HepG2 (cell line): ENCODE data around the gene WNT3. TPM values are rescaled to one million over a fixed set of nuclear protein-coding genes. Genes with fewer than 3 reads are reported as not detected.

Experiments
- ATF5 ChIP-seq: sonication (generic); formaldehyde crosslinking; IDR thresholded peaks from 2 replicates; pipeline ENCODE4 v1.4.0; 2020; ENCODE audit warnings: mild to moderate bottlenecking, low read depth, missing genetic modification reagents
- BCL6 ChIP-seq: IDR thresholded peaks from 2 replicates; pipeline ENCODE4 v1.6.1; 2016; ENCODE audit warnings: missing genetic modification reagents, missing compliant biosample characterization
- CTCF ChIP-seq: sonication (generic); formaldehyde crosslinking; IDR thresholded peaks from 2 replicates; pipeline ENCODE4 v1.5.0; 2020; ENCODE audit warnings: mild to moderate bottlenecking, missing genetic modification reagents, moderate library complexity
- FOXO1 ChIP-seq: sonication (generic); formaldehyde crosslinking; IDR thresholded peaks from 2 replicates; pipeline ENCODE4 v1.4.0; 2020; ENCODE audit warnings: missing genetic modification reagents
- HNRNPK ChIP-seq: fragments of 200-400 bp; formaldehyde crosslinking; IDR thresholded peaks from 2 replicates; pipeline ENCODE4 v1.6.1; 2018; ENCODE audit warnings: low read length, low read depth, moderate library complexity, mild to moderate bottlenecking; ENCODE audit not compliant: poor library complexity, severe bottlenecking
- KLF16 ChIP-seq, 2 experiments: sonication (generic) in 1 of 2; formaldehyde crosslinking in 1 of 2; IDR thresholded peaks; 2 replicates each; pipeline versions ENCODE4 v1.6.1 to v1.8.0; 2016 to 2023; ENCODE audit warnings: missing genetic modification reagents in 2 of 2, missing compliant biosample characterization in 1 of 2
- MTA3 ChIP-seq: sonication (generic); formaldehyde crosslinking; IDR thresholded peaks from 2 replicates; pipeline ENCODE4 v1.4.0; 2020; ENCODE audit warnings: missing genetic modification reagents
- NCOA1 ChIP-seq: sonication (generic); formaldehyde crosslinking; IDR thresholded peaks from 2 replicates; pipeline ENCODE4 v1.9.0; 2021; ENCODE audit warnings: missing genetic modification reagents
- RBFOX2 ChIP-seq: fragments of 200-400 bp; formaldehyde crosslinking; IDR thresholded peaks from 2 replicates; pipeline ENCODE4 v1.6.1; 2017; ENCODE audit warnings: low read depth, mild to moderate bottlenecking, low read length
- RELA ChIP-seq: sonication (generic); formaldehyde crosslinking; IDR thresholded peaks from 2 replicates; pipeline ENCODE4 v1.4.0; 2020; ENCODE audit warnings: missing genetic modification reagents
- SAFB2 ChIP-seq: sonication (generic); formaldehyde crosslinking; IDR thresholded peaks from 2 replicates; pipeline ENCODE4 v1.5.1; 2020; ENCODE audit warnings: missing genetic modification reagents, low read depth, mild to moderate bottlenecking, borderline replicate concordance
- SETDB1 ChIP-seq: sonication (generic); formaldehyde crosslinking; IDR thresholded peaks from 2 replicates; pipeline ENCODE4 v1.5.1; 2020; ENCODE audit warnings: missing genetic modification reagents, mild to moderate bottlenecking, borderline replicate concordance
- SMAD1 ChIP-seq: sonication (generic); formaldehyde crosslinking; IDR thresholded peaks from 2 replicates; pipeline ENCODE4 v1.4.0; 2020; ENCODE audit warnings: missing genetic modification reagents, low read depth, mild to moderate bottlenecking, borderline replicate concordance
- SP140L ChIP-seq: sonication (generic); formaldehyde crosslinking; IDR thresholded peaks from 2 replicates; pipeline ENCODE4 v1.4.0; 2020; ENCODE audit warnings: missing genetic modification reagents, borderline replicate concordance
- TFDP2 ChIP-seq: sonication (generic); formaldehyde crosslinking; IDR thresholded peaks from 2 replicates; pipeline ENCODE4 v1.4.0; 2020; ENCODE audit warnings: missing genetic modification reagents
- ZBTB2 ChIP-seq: sonication (generic); formaldehyde crosslinking; IDR thresholded peaks from 2 replicates; pipeline ENCODE4 v1.8.0; 2022; ENCODE audit warnings: low read depth, missing genetic modification reagents
- ZBTB8A ChIP-seq: sonication (generic); formaldehyde crosslinking; IDR thresholded peaks from 2 replicates; pipeline ENCODE4 v1.4.0; 2020; ENCODE audit warnings: mild to moderate bottlenecking, low read depth, missing genetic modification reagents, borderline replicate concordance
- ZFAT ChIP-seq: sonication (generic); formaldehyde crosslinking; conservative IDR thresholded peaks from 2 replicates; pipeline ENCODE4 v1.8.1; 2023; ENCODE audit warnings: missing genetic modification reagents, inconsistent platforms
- ZFP91 ChIP-seq: sonication (generic); formaldehyde crosslinking; IDR thresholded peaks from 2 replicates; pipeline ENCODE4 v1.9.0; 2022; ENCODE audit warnings: missing genetic modification reagents, mild to moderate bottlenecking, borderline replicate concordance
- ZNF343 ChIP-seq: sonication (generic); formaldehyde crosslinking; IDR thresholded peaks from 2 replicates; pipeline ENCODE4 v1.4.0; 2020; ENCODE audit warnings: mild to moderate bottlenecking, missing genetic modification reagents
- ZNF484 ChIP-seq: sonication (generic); formaldehyde crosslinking; IDR thresholded peaks from 2 replicates; pipeline ENCODE4 v1.5.1; 2020; ENCODE audit warnings: mild to moderate bottlenecking, low read depth, missing genetic modification reagents, borderline replicate concordance
- ZNF775 ChIP-seq: sonication (generic); formaldehyde crosslinking; IDR thresholded peaks from 2 replicates; pipeline ENCODE4 v1.4.0; 2020; ENCODE audit warnings: missing genetic modification reagents, mild to moderate bottlenecking, moderate library complexity, borderline replicate concordance
- polyA plus RNA-seq, 8 experiments: library from polyadenylated mRNA; depleted of rRNA in 3 of 8; stranded (reverse) in 7 of 8; unstranded in 1 of 8; fragments of >200 nt; fragmentation: Illumina TruSeq in 4 of 8; extraction: Trizol in 4 of 8; gene quantifications; 2 replicates each; pipeline versions ENCODE4 v1.2.1 to v1.2.3, GENCODE V29; 2011 to 2016; ENCODE audit warnings: low read depth in 4 of 8, missing spikeins in 1 of 8, mixed read lengths in 1 of 8; ENCODE audit not compliant: insufficient read depth in 1 of 8
- total RNA-seq, 5 experiments: library from RNA; depleted of rRNA; stranded (reverse); fragments of >200 nt; fragmentation: Illumina TruSeq; extraction: Trizol; gene quantifications; 2 replicates each; pipeline ENCODE4 v1.2.3, GENCODE V29; 2016; ENCODE audit warnings: low read depth in 1 of 5

Gene WNT3
- total and polyA plus RNA-seq, 2 of the 13 experiments (the other 11 are each of a cell fraction or from before 2014, with no cell fraction given) = 8.5 to 10.3 TPM

GRCh38 chr17:46841561-46842379 lies 23.3 kb upstream of the WNT3 start (continued):
- TF ChIP-seq ZFP91 (CRISPR knock-in tag) = peak; percentile 70; the same call in 1 of the 2 replicates
- peak; percentile 95 for TF ChIP-seq CTCF (CRISPR knock-in tag)
- TF ChIP-seq ZFAT (CRISPR knock-in tag) = no peak
- no peak for TF ChIP-seq NCOA1
- no peak for TF ChIP-seq ZBTB8A (CRISPR knock-in tag)
- no peak for TF ChIP-seq ZNF484 (CRISPR knock-in tag)
- TF ChIP-seq TFDP2 (CRISPR knock-in tag) = no peak
- TF ChIP-seq RBFOX2 = no peak
- TF ChIP-seq KLF16 (CRISPR knock-in tag; IDR thresholded peaks at IDR 0.05) = no peak; a peak in 1 of 4 replicates
- peak; percentile 86 for TF ChIP-seq HNRNPK
- no peak for TF ChIP-seq SETDB1 (CRISPR knock-in tag)
- peak; percentile 27; the same call in 1 of the 2 replicates for TF ChIP-seq FOXO1
- 0 out of 2 replicates have a peak, but pooled peaks have one; percentile 25 for TF ChIP-seq ATF5
- TF ChIP-seq ZNF343 (CRISPR knock-in tag) = no peak
- TF ChIP-seq SP140L (CRISPR knock-in tag) = no peak
- peak; percentile 71; the same call in 1 of the 2 replicates for TF ChIP-seq SMAD1
- no peak for TF ChIP-seq ZBTB2
- TF ChIP-seq MTA3 = no peak
- no peak for TF ChIP-seq ZNF775
- TF ChIP-seq RELA (CRISPR knock-in tag) = peak; percentile 60; the same call in 1 of the 2 replicates
- no peak for TF ChIP-seq BCL6 (CRISPR knock-in tag)
- TF ChIP-seq SAFB2 = no peak
